Activated CD8-positive, alpha-beta memory T cell treated with anti-CD3 and anti-CD28 coated beads for 1 hour (primary cell): ENCODE results near the gene DTNA.

ENCODE experiments used
- DNase-seq, 2 donors: peaks; one replicate each; pipeline ENCODE4 v3.0.0-alpha.2; 2020; ENCODE audit warnings: low read depth in 1 of 2; ENCODE audit errors: extremely low read depth in 1 of 2

Gene DTNA

GRCh38 chr18:34847408-34847807, 137.3 kb downstream of the DTNA start:
- no peak for DNase-seq

- DNase-seq: no peak
These were observed 138.1 kb downstream of the DTNA start for GRCh38 chr18:34848156-34848555.

- no peak for DNase-seq
These were observed 138.6 kb downstream of the DTNA start for GRCh38 chr18:34848695-34849094.

- no peak for DNase-seq
These were observed 147.2 kb downstream of the DTNA start for GRCh38 chr18:34857320-34857719.

- DNase-seq: no peak
These were observed 148.1 kb downstream of the DTNA start for GRCh38 chr18:34858188-34858587.

- DNase-seq: no peak
These were observed 149.4 kb downstream of the DTNA start for GRCh38 chr18:34859496-34859895.

- no peak for DNase-seq
These were observed 152.5 kb downstream of the DTNA start for GRCh38 chr18:34862561-34862960.

GRCh38 chr18:34863702-34864101, 153.6 kb downstream of the DTNA start:
- DNase-seq: no peak

- DNase-seq: no peak
These were observed 154.9 kb downstream of the DTNA start for GRCh38 chr18:34864836-34865497.

GRCh38 chr18:34866310-34866709, 156.2 kb downstream of the DTNA start:
- DNase-seq: no peak

GRCh38 chr18:34866739-34867138, 156.6 kb downstream of the DTNA start:
- DNase-seq: no peak

GRCh38 chr18:34867520-34867919, 157.4 kb downstream of the DTNA start:
- no peak for DNase-seq

- no peak for DNase-seq
These were observed 160.6 kb downstream of the DTNA start for GRCh38 chr18:34870555-34871310.

GRCh38 chr18:34871435-34871834, 161.3 kb downstream of the DTNA start:
- no peak for DNase-seq

- no peak for DNase-seq
These were observed 162.0 kb downstream of the DTNA start for GRCh38 chr18:34872066-34872465.

GRCh38 chr18:34873986-34874580, 164.0 kb downstream of the DTNA start:
- DNase-seq: no peak

- DNase-seq: no peak
These were observed 165.1 kb downstream of the DTNA start for GRCh38 chr18:34875150-34875549.

- DNase-seq: no peak
These were observed 170.3 kb downstream of the DTNA start for GRCh38 chr18:34880403-34880802.

GRCh38 chr18:34880882-34881834, 171.1 kb downstream of the DTNA start:
- no peak for DNase-seq

- DNase-seq: no peak
These were observed 174.3 kb downstream of the DTNA start for GRCh38 chr18:34884436-34884835.

- DNase-seq: no peak
These were observed 176.1 kb downstream of the DTNA start for GRCh38 chr18:34886177-34886576.
